WTC11 (cell line): ENCODE results near the gene KCNIP4. TPM values are rescaled to one million over a fixed set of nuclear protein-coding genes. Genes with fewer than 3 reads are reported as not detected.

Source experiments
- ATAC-seq: fragments of 200-7000 bp; cut with Tn5 transposase; 2 replicates; pipeline ENCODE4 v1.10.0; 2021; ENCODE audit warnings: mild to moderate bottlenecking, moderate library complexity
- CTCF ChIA-PET: fragments of 300-600 bp; sonication (Branson Sonifier 250); formaldehyde crosslinking; loops from one replicate; lab custom pipeline; 2021; ENCODE audit warnings: antibody characterized with exemption; lab: Charles Lee
- POLR2A ChIA-PET: fragments of 350-600 bp; sonication (Branson Sonifier 250); formaldehyde crosslinking; loops from one replicate; lab custom pipeline; 2021; ENCODE audit warnings: antibody characterized with exemption; lab: Charles Lee
- DNase-seq: peaks from one replicate; pipeline ENCODE4 v3.0.0; 2021; ENCODE audit warnings: low spot score
- H3K27ac Mint-ChIP-seq: 2 replicates; pipeline ENCODE4 v1.8.0; 2021; ENCODE audit warnings: mixed read lengths
- H3K27me3 Mint-ChIP-seq: 2 replicates; pipeline ENCODE4 v1.8.0; 2021; ENCODE audit warnings: low read depth, mild to moderate bottlenecking, moderate library complexity, mixed read lengths
- H3K36me3 Mint-ChIP-seq: 2 replicates; pipeline ENCODE4 v1.8.0; 2021; ENCODE audit warnings: mixed read lengths
- H3K4me1 Mint-ChIP-seq: 2 replicates; pipeline ENCODE4 v1.8.0; 2022; ENCODE audit warnings: mixed read lengths
- H3K4me3 Mint-ChIP-seq: 2 replicates; pipeline ENCODE4 v1.8.0; 2021; ENCODE audit warnings: mild to moderate bottlenecking, moderate library complexity, mixed read lengths
- H3K9me3 Mint-ChIP-seq: 2 replicates; pipeline ENCODE4 v1.8.0; 2021; ENCODE audit warnings: mixed read lengths
- CBFB ChIP-seq: sonication (generic); formaldehyde crosslinking; IDR thresholded peaks from 2 replicates; pipeline ENCODE4 v1.8.1; 2022; ENCODE audit warnings: mild to moderate bottlenecking, low read depth, missing genetic modification reagents
- FOXJ3 ChIP-seq: sonication (generic); formaldehyde crosslinking; IDR thresholded peaks from 2 replicates; pipeline ENCODE4 v1.9.0; 2021; ENCODE audit warnings: missing genetic modification reagents, mild to moderate bottlenecking, borderline replicate concordance
- GABPB1 ChIP-seq: sonication (generic); formaldehyde crosslinking; IDR thresholded peaks from 2 replicates; pipeline ENCODE4 v1.8.1; 2023; ENCODE audit warnings: mild to moderate bottlenecking, missing genetic modification reagents
- MXD4 ChIP-seq: fragments of 250-450 bp; sonication (Bioruptor Pico); IDR thresholded peaks from 2 replicates; pipeline ENCODE4 v1.8.0; 2021; ENCODE audit warnings: mild to moderate bottlenecking, moderate library complexity, borderline replicate concordance
- NFATC4 ChIP-seq: fragments of 250-450 bp; sonication (Bioruptor Pico); IDR thresholded peaks from 2 replicates; pipeline ENCODE4 v1.9.0; 2021; ENCODE audit warnings: mild to moderate bottlenecking
- NFYB ChIP-seq: sonication (generic); formaldehyde crosslinking; conservative IDR thresholded peaks from 2 replicates; pipeline ENCODE4 v1.8.0; 2022; ENCODE audit warnings: low read depth, missing genetic modification reagents
- NR1H2 ChIP-seq: sonication (generic); formaldehyde crosslinking; IDR thresholded peaks from 2 replicates; pipeline ENCODE4 v1.9.0; 2021; ENCODE audit warnings: mild to moderate bottlenecking, moderate library complexity, missing genetic modification reagents
- NR2C2 ChIP-seq: sonication (generic); formaldehyde crosslinking; IDR thresholded peaks from 2 replicates; pipeline ENCODE4 v1.8.0; 2022; ENCODE audit warnings: mild to moderate bottlenecking, missing genetic modification reagents
- OVOL2 ChIP-seq: fragments of 250-450 bp; sonication (Bioruptor Pico); IDR thresholded peaks from 2 replicates; pipeline ENCODE4 v1.9.0; 2021; ENCODE audit warnings: mild to moderate bottlenecking, borderline replicate concordance
- SP1 ChIP-seq: sonication (generic); formaldehyde crosslinking; conservative IDR thresholded peaks from 2 replicates; pipeline ENCODE4 v1.8.1; 2022; ENCODE audit warnings: missing genetic modification reagents
- ZNF263 ChIP-seq: sonication (generic); formaldehyde crosslinking; IDR thresholded peaks from 2 replicates; pipeline ENCODE4 v1.8.1; 2022; ENCODE audit warnings: low read depth, mild to moderate bottlenecking, moderate library complexity, missing genetic modification reagents
- total RNA-seq: library from RNA; stranded (reverse); gene quantifications from 3 replicates; pipeline ENCODE4 v1.2.3, GENCODE V29; 2021
- TF ChIP-seq, protein P1 (sequence below): sonication (generic); formaldehyde crosslinking; IDR thresholded peaks from 2 replicates; pipeline ENCODE4 v1.8.1; 2023; ENCODE audit warnings: mild to moderate bottlenecking, moderate library complexity, missing genetic modification reagents
- TF ChIP-seq, protein P2 (sequence below): sonication (generic); formaldehyde crosslinking; IDR thresholded peaks from 2 replicates; pipeline ENCODE4 v1.8.1; 2022; ENCODE audit warnings: missing genetic modification reagents, borderline replicate concordance
- TF ChIP-seq, protein P3 (sequence below): fragments of 250-450 bp; sonication (Bioruptor Pico); conservative IDR thresholded peaks from 2 replicates; pipeline ENCODE4 v1.9.0; 2021; ENCODE audit warnings: mild to moderate bottlenecking
- TF ChIP-seq, protein P4 (sequence below): sonication (generic); formaldehyde crosslinking; IDR thresholded peaks from 2 replicates; pipeline ENCODE4 v1.8.0; 2022; ENCODE audit warnings: mild to moderate bottlenecking, missing genetic modification reagents
- TF ChIP-seq, protein P5 (sequence below): sonication (generic); formaldehyde crosslinking; IDR thresholded peaks from 2 replicates; pipeline ENCODE4 v1.8.1; 2022; ENCODE audit warnings: low read depth, missing genetic modification reagents, borderline replicate concordance
- TF ChIP-seq, protein P6 (sequence below): fragments of 250-450 bp; sonication (Bioruptor Pico); IDR thresholded peaks from 2 replicates; pipeline ENCODE4 v1.9.0; 2021; ENCODE audit warnings: mild to moderate bottlenecking, borderline replicate concordance
- TF ChIP-seq, protein P7 (sequence below): fragments of 250-450 bp; sonication (Bioruptor Pico); IDR thresholded peaks from 2 replicates; pipeline ENCODE4 v2.1.2; 2022; ENCODE audit warnings: mild to moderate bottlenecking, moderate library complexity

KCNIP4 gene
- total RNA-seq, 1 experiment from 2014 or later: not detected

DNA sequence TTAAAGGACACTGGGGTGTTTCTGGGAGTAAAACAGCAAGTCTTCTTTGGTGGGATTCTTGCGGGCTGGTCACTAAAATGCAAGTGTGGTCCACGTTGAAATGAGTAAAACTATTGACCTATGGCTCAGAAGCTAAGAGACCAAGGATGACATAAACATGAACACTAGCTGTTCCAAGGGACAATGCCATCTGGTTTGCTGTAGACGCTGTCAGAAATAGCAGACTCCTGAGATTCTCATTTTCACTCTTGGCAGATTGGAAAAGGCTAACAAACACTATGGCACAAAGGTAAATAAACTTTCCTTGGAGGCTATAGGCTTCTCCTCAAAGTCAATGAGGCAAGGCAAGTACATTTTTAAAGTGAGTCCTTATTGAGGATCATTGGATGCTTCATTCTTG, 343.6 kb downstream of the KCNIP4 start:
- ATAC-seq (no peak), DNase-seq (no peak)
- no peak overlapping the region for H3K27ac Mint-ChIP-seq
- H3K36me3 Mint-ChIP-seq: no peaks in the 10 kb centered on the region
- no peak overlapping the region for H3K4me3 Mint-ChIP-seq
- POLR2A ChIA-PET: interaction anchor here (0.8 kb wide), 1 partner anchor 160 kb away, joined by 4 read pairs; no protein-coding TSS in a partner anchor
- no peaks in the 10 kb centered on the region for H3K27me3 Mint-ChIP-seq
- CTCF ChIA-PET: no interaction called here
- peaks cover 5% of the 10 kb centered on the region; the same call in 1 of the 2 replicates for H3K9me3 Mint-ChIP-seq
- TF ChIP-seq NR2C2 (CRISPR knock-in tag): no peak
- no peak for TF ChIP-seq CBFB (CRISPR knock-in tag)
- H3K4me1 Mint-ChIP-seq: no peaks in the 10 kb centered on the region

DNA sequence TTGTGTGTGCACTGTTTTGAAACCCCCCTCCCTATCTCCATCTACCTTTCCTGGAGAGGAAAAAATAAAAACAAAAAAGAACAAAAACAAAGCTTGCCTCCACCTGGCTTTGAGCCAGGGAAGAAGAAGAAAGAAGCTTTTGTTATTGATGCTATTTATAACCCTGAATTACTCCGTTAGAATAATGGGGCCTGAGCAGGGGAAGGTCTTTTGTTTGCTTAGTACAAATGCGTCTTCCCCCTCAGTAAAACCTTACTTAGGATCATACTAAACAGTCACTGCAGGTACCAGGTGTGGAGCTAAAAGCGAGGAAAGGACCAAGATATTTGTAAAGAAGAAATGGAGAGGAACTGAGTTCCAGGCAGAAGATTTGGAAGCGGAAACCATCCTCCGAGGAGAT, 352.1 kb downstream of the KCNIP4 start:
- Mint-ChIP-seq H3K4me3 (no peak overlapping the region), H3K9me3 (peaks cover 9% of the 10 kb centered on the region), H3K36me3 (no peaks in the 10 kb centered on the region), H3K4me1 (peaks cover 28% of the 10 kb centered on the region), H3K27me3 (no peaks in the 10 kb centered on the region), H3K27ac (peak overlapping the region; percentile 17; the same call in 1 of the 2 replicates)
- TF ChIP-seq NFYB: no peak
- TF ChIP-seq MXD4 (CRISPR knock-in tag): no peak
- TF ChIP-seq ZNF263: no peak
- TF ChIP-seq, protein P1, sequence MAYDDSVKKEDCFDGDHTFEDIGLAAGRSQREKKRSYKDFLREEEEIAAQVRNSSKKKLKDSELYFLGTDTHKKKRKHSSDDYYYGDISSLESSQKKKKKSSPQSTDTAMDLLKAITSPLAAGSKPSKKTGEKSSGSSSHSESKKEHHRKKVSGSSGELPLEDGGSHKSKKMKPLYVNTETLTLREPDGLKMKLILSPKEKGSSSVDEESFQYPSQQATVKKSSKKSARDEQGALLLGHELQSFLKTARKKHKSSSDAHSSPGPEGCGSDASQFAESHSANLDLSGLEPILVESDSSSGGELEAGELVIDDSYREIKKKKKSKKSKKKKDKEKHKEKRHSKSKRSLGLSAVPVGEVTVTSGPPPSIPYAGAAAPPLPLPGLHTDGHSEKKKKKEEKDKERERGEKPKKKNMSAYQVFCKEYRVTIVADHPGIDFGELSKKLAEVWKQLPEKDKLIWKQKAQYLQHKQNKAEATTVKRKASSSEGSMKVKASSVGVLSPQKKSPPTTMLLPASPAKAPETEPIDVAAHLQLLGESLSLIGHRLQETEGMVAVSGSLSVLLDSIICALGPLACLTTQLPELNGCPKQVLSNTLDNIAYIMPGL: no peak
- TF ChIP-seq, protein P2, sequence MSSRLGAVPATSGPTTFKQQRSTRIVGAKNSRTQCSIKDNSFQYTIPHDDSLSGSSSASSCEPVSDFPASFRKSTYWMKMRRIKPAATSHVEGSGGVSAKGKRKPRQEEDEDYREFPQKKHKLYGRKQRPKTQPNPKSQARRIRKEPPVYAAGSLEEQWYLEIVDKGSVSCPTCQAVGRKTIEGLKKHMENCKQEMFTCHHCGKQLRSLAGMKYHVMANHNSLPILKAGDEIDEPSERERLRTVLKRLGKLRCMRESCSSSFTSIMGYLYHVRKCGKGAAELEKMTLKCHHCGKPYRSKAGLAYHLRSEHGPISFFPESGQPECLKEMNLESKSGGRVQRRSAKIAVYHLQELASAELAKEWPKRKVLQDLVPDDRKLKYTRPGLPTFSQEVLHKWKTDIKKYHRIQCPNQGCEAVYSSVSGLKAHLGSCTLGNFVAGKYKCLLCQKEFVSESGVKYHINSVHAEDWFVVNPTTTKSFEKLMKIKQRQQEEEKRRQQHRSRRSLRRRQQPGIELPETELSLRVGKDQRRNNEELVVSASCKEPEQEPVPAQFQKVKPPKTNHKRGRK (CRISPR knock-in tag): no peak
- no peak for TF ChIP-seq NFATC4
- no peak for TF ChIP-seq GABPB1
- ATAC-seq (peak; percentile 55), DNase-seq (no peak)
- ChIA-PET POLR2A (no interaction called here), CTCF (interaction anchor here (1.4 kb wide), 1 partner anchor 127 kb away, joined by 3 read pairs; no protein-coding TSS in a partner anchor)

DNA sequence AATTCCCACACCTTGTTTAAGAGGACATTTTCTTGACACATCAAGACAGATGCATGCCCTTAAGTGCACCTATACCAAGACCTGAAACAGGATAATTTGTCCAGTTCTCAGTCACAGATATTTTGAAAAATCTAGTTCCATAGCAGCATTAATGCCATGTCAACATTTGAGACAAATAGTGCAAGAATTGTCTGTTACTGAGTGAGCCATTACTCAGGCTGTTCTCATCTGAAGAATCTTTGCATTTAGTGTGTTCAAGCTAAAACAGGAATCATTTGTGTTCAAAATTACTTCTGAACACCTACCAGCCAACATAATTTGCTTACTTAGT, 354.9 kb downstream of the KCNIP4 start:
- Mint-ChIP-seq H3K36me3 (no peaks in the 10 kb centered on the region), H3K4me3 (no peak overlapping the region), H3K4me1 (peaks cover 29% of the 10 kb centered on the region), H3K27ac (no peak overlapping the region), H3K9me3 (peaks cover 8% of the 10 kb centered on the region), H3K27me3 (no peaks in the 10 kb centered on the region)
- DNase-seq (no peak), ATAC-seq (no peak)
- CTCF ChIA-PET: no interaction called here
- POLR2A ChIA-PET: no interaction called here
- TF ChIP-seq, protein P3, sequence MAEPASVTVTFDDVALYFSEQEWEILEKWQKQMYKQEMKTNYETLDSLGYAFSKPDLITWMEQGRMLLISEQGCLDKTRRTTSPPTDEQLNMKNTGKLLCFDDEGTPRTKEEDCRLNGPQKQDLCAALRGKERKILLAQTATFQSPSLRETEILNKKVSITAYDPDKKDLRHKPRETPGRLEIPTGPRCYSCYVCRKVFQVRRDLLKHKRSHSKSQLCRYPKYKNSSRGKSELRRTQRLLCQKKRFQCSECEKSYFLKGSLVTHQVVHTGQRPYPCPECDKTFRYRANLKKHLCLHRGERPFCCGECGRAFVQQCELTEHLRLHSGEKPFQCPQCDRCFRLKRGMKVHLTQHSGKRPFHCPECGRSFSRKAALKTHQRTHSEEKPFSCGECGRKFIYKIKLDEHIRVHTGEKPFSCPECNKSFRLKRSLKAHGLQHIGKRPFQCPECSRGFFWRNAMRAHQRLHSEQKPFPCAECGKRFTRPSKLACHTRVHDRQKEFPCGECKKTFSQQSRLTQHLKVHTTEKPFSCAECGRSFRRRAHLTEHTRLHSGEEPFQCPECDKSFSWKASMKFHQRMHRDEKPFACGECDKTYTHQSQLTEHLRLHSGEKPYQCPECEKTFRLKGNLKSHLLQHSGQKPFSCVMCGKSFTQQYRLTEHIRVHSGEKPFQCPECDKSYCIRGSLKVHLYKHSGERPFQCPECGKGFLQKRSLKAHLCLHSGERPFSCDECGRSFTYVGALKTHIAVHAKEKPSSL: no peak
- TF ChIP-seq FOXJ3 (CRISPR knock-in tag) (no peak), MXD4 (CRISPR knock-in tag) (no peak), GABPB1 (no peak), NR1H2 (no peak), SP1 (CRISPR knock-in tag) (no peak), OVOL2 (CRISPR knock-in tag) (no peak)
- TF ChIP-seq, protein P4, sequence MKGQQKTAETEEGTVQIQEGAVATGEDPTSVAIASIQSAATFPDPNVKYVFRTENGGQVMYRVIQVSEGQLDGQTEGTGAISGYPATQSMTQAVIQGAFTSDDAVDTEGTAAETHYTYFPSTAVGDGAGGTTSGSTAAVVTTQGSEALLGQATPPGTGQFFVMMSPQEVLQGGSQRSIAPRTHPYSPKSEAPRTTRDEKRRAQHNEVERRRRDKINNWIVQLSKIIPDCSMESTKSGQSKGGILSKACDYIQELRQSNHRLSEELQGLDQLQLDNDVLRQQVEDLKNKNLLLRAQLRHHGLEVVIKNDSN: no peak
- TF ChIP-seq, protein P5, sequence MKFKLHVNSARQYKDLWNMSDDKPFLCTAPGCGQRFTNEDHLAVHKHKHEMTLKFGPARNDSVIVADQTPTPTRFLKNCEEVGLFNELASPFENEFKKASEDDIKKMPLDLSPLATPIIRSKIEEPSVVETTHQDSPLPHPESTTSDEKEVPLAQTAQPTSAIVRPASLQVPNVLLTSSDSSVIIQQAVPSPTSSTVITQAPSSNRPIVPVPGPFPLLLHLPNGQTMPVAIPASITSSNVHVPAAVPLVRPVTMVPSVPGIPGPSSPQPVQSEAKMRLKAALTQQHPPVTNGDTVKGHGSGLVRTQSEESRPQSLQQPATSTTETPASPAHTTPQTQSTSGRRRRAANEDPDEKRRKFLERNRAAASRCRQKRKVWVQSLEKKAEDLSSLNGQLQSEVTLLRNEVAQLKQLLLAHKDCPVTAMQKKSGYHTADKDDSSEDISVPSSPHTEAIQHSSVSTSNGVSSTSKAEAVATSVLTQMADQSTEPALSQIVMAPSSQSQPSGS (CRISPR knock-in tag): no peak
- TF ChIP-seq, protein P6, sequence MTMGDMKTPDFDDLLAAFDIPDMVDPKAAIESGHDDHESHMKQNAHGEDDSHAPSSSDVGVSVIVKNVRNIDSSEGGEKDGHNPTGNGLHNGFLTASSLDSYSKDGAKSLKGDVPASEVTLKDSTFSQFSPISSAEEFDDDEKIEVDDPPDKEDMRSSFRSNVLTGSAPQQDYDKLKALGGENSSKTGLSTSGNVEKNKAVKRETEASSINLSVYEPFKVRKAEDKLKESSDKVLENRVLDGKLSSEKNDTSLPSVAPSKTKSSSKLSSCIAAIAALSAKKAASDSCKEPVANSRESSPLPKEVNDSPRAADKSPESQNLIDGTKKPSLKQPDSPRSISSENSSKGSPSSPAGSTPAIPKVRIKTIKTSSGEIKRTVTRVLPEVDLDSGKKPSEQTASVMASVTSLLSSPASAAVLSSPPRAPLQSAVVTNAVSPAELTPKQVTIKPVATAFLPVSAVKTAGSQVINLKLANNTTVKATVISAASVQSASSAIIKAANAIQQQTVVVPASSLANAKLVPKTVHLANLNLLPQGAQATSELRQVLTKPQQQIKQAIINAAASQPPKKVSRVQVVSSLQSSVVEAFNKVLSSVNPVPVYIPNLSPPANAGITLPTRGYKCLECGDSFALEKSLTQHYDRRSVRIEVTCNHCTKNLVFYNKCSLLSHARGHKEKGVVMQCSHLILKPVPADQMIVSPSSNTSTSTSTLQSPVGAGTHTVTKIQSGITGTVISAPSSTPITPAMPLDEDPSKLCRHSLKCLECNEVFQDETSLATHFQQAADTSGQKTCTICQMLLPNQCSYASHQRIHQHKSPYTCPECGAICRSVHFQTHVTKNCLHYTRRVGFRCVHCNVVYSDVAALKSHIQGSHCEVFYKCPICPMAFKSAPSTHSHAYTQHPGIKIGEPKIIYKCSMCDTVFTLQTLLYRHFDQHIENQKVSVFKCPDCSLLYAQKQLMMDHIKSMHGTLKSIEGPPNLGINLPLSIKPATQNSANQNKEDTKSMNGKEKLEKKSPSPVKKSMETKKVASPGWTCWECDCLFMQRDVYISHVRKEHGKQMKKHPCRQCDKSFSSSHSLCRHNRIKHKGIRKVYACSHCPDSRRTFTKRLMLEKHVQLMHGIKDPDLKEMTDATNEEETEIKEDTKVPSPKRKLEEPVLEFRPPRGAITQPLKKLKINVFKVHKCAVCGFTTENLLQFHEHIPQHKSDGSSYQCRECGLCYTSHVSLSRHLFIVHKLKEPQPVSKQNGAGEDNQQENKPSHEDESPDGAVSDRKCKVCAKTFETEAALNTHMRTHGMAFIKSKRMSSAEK (CRISPR knock-in tag): no peak
- TF ChIP-seq, protein P7, sequence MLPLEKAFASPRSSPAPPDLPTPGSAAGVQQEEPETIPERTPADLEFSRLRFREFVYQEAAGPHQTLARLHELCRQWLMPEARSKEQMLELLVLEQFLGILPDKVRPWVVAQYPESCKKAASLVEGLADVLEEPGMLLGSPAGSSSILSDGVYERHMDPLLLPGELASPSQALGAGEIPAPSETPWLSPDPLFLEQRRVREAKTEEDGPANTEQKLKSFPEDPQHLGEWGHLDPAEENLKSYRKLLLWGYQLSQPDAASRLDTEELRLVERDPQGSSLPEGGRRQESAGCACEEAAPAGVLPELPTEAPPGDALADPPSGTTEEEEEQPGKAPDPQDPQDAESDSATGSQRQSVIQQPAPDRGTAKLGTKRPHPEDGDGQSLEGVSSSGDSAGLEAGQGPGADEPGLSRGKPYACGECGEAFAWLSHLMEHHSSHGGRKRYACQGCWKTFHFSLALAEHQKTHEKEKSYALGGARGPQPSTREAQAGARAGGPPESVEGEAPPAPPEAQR (CRISPR knock-in tag): no peak
